Thoracic aorta (tissue), 2 donors: Measurements from ENCODE around the gene ERCC6L2. TPM values are rescaled to one million over a fixed set of nuclear protein-coding genes. Genes with fewer than 3 reads are reported as not detected.

Source experiments
- ATAC-seq: fragments of 150-250 bp; one replicate; pipeline ENCODE4 v1.8.0; 2017; ENCODE audit warnings: low read depth; ENCODE audit not compliant: insufficient number of reproducible peaks, low FRiP score
- DNase-seq: peaks from one replicate; pipeline ENCODE4 v3.0.0-alpha.2; 2020; ENCODE audit warnings: low spot score
- H3K27ac ChIP-seq, 2 donors: fragments of 200-600 bp; sonication (generic); 1 replicate in 1 of 2; 2 replicates in 1 of 2; pipeline ENCODE4 v1.5.1; 2016; ENCODE audit warnings: mild to moderate bottlenecking in 2 of 2, moderate library complexity in 2 of 2
- H3K27me3 ChIP-seq: fragments of 200-600 bp; sonication (generic); replicated peaks from 2 replicates; pipeline ENCODE4 v1.6.0; 2016; ENCODE audit warnings: mild to moderate bottlenecking; ENCODE audit not compliant: insufficient read depth
- H3K36me3 ChIP-seq: fragments of 200-600 bp; sonication (generic); one replicate; pipeline ENCODE4 v1.5.1; 2016
- H3K4me1 ChIP-seq, 2 donors: fragments of 200-600 bp; sonication (generic); 1 replicate in 1 of 2; 2 replicates in 1 of 2; pipeline versions ENCODE4 v1.5.1 to v1.6.0; 2016; ENCODE audit warnings: low read depth in 2 of 2, mild to moderate bottlenecking in 1 of 2; ENCODE audit not compliant: control insufficient read depth in 1 of 2
- H3K4me3 ChIP-seq: fragments of 200-600 bp; sonication (generic); 2 replicates; pipeline ENCODE4 v1.5.1; 2016; ENCODE audit warnings: mild to moderate bottlenecking
- H3K9me3 ChIP-seq: fragments of 200-600 bp; sonication (generic); 2 replicates; pipeline ENCODE4 v1.5.1; 2016
- total RNA-seq, 2 donors: library from RNA; depleted of rRNA; stranded (reverse); fragments of >200 nt; gene quantifications; one replicate each; pipeline versions ENCODE4 v1.1.0 to v1.2.3, GENCODE V29; 2016
- TF ChIP-seq, protein P1 (sequence below): fragments of 200-600 bp; sonication (generic); IDR thresholded peaks from one replicate; pipeline ENCODE4 v1.5.1; 2019; ENCODE audit warnings: antibody characterized with exemption

Gene ERCC6L2
- total RNA-seq, 2 donors from 2014 or later = 32.1 to 53.4 TPM

DNA sequence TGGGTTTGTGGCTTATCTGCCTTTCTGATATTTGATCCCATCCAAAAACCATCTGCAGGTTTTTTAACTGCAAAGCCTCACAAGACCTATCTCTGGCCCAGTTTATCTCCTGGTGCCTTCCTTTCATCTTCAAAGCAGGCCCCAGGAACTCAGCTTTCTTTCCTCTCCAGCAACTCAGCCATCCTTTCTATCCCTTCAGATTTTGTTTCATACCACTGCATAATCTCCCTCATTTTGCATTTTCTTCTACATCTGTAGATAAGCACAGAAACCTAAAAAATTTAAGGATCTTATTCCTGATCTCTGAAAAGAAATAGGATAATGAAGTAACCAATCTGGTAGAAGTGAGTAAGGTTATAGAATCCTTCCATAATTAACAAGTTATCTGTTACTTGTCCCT is 19.5 kb upstream of the ERCC6L2 start:
- DNase-seq (no peak), ATAC-seq (no peak)
- TF ChIP-seq, protein P1, sequence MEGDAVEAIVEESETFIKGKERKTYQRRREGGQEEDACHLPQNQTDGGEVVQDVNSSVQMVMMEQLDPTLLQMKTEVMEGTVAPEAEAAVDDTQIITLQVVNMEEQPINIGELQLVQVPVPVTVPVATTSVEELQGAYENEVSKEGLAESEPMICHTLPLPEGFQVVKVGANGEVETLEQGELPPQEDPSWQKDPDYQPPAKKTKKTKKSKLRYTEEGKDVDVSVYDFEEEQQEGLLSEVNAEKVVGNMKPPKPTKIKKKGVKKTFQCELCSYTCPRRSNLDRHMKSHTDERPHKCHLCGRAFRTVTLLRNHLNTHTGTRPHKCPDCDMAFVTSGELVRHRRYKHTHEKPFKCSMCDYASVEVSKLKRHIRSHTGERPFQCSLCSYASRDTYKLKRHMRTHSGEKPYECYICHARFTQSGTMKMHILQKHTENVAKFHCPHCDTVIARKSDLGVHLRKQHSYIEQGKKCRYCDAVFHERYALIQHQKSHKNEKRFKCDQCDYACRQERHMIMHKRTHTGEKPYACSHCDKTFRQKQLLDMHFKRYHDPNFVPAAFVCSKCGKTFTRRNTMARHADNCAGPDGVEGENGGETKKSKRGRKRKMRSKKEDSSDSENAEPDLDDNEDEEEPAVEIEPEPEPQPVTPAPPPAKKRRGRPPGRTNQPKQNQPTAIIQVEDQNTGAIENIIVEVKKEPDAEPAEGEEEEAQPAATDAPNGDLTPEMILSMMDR = no peak
- H3K27ac ChIP-seq = no peak overlapping the region
- no peaks in the 10 kb centered on the region for H3K36me3 ChIP-seq
- H3K9me3 ChIP-seq = no peaks in the 10 kb centered on the region
- no peaks in the 10 kb centered on the region for H3K27me3 ChIP-seq
- no peaks in the 10 kb centered on the region for H3K4me1 ChIP-seq
- no peak overlapping the region for H3K4me3 ChIP-seq

DNA sequence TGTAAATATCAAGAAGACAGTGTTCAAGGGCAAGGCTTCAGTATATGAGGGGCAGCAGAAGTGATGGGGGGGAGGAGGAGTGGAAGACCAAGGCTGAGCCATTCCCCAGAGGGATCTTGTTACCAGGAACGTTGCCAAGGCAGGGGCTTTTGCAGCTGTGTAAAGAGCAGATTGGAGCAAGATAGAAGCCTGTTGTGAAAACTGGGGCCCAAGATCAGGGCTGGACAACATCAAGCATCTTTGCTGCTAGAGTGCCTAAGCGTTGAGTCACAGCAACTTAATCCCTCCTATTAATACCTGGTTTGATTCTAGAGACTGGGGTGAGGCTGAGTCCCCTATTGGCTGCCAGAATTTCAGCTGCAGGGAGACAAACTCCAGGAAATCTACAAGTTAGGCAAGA is 18.4 kb upstream of the ERCC6L2 start:
- no peaks in the 10 kb centered on the region for H3K36me3 ChIP-seq
- DNase-seq (no peak), ATAC-seq (no peak)
- peaks cover 2% of the 10 kb centered on the region for H3K9me3 ChIP-seq
- TF ChIP-seq, protein P1 = no peak
- no peaks in the 10 kb centered on the region for H3K4me1 ChIP-seq
- H3K27ac ChIP-seq = no peak overlapping the region
- H3K4me3 ChIP-seq = no peak overlapping the region
- H3K27me3 ChIP-seq = no peaks in the 10 kb centered on the region

DNA sequence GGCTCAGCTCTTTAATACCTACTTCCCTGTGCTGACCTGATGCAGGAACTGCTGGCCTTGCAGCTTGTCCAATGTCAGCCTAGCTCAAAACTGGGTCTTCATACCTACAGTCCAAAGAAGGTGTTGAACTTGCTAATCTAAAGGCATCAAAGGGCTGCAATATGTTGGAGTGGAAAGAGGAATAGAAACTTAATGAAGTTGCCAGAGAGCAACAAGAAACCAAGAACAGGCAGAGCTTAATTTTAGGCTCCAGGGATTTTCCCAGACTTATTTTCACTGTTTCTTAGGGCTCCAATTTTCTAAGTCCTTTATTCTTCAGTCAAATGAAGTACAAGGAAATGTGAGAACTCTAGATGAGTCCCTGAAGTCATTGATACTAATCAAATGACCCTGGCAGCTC is 17.6 kb upstream of the ERCC6L2 start:
- Histone ChIP-seq H3K36me3 (no peaks in the 10 kb centered on the region), H3K27me3 (no peaks in the 10 kb centered on the region), H3K9me3 (peaks cover 5% of the 10 kb centered on the region), H3K4me1 (no peaks in the 10 kb centered on the region), H3K27ac (no peak overlapping the region), H3K4me3 (no peak overlapping the region)
- TF ChIP-seq, protein P1 = no peak
- DNase-seq = no peak
- ATAC-seq = no peak

DNA sequence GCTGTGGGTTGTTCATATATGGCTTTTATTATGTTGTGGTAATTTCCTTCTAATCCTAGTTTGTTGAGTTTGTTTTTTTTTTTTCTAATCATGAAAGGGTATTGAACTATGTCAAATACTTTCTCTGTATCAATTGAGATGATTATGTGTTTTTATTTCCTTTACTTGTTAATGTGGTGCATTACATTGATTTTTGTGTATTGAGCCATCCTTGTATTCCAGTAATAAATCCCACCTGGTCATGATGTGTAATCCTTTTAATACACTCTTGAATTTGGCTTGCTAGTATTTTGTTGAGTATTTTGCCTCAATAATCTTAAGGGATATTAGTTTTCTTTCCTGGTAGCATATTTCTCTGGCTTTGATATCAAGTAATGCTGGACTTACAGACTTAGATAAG is 13.1 kb upstream of the ERCC6L2 start:
- ATAC-seq = no peak
- Histone ChIP-seq H3K36me3 (no peaks in the 10 kb centered on the region), H3K9me3 (peaks cover 5% of the 10 kb centered on the region), H3K4me3 (no peak overlapping the region), H3K27me3 (no peaks in the 10 kb centered on the region), H3K27ac (no peak overlapping the region), H3K4me1 (no peaks in the 10 kb centered on the region)
- TF ChIP-seq, protein P1 = no peak
- DNase-seq = no peak

DNA sequence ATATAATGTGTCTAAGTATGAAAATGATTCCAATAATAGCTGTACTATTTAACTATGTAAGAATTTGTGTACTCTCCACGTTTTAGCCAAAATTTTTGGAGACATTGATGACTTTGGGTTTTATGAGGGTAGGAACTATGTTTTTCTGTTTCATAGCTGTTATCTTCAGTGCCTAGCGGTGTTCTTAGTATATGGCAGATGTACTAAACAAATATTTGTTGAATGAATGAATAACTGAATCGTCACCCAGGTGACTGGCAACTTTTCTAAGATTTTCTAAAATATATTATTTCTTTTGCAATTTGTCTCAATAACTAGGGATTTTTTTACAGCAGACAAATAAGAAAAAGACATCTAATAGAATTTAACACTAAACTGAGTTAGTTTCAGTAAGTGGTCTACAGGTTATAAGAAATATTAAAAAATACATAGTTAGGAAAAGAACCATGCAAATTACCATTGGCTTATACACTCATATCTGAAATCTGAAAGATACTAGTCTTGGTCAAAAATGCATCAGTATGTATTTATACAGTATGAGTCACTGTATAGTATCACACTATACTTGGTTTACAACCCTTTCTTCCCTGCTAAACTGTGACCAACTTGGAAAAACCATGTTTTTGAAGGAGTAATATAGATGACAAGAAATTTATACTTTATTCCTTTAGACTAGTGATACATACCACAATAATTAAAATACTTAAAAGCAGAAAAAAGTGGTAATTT is 10.5 kb upstream of the ERCC6L2 start:
- no peak overlapping the region for H3K4me3 ChIP-seq
- peaks cover 8% of the 10 kb centered on the region for H3K9me3 ChIP-seq
- H3K27ac ChIP-seq = no peak overlapping the region
- no peaks in the 10 kb centered on the region for H3K36me3 ChIP-seq
- no peaks in the 10 kb centered on the region for H3K27me3 ChIP-seq
- TF ChIP-seq, protein P1 = no peak
- DNase-seq (no peak), ATAC-seq (no peak)
- no peaks in the 10 kb centered on the region for H3K4me1 ChIP-seq
